Muscle of back (tissue), 11 donors: ENCODE data around the gene GCDH. TPM values are rescaled to one million over a fixed set of nuclear protein-coding genes. Genes with fewer than 3 reads are reported as not detected.
"Not testable (repeated sequence)": the region's sequence is repeated elsewhere in the genome, so short reads cannot be mapped to it uniquely, and the experiment has no call there.

Experiments
- DNase-seq, 3 donors: peaks; one replicate each; pipeline versions ENCODE4 v3.0.0 to v3.0.0-alpha.2; 2013
- polyA plus RNA-seq, 10 donors: library from polyadenylated mRNA; unstranded; fragments of 120-200 nt; gene quantifications; one replicate each; pipeline ENCODE4 v1.2.1, GENCODE V29; 2013; ENCODE audit not compliant: insufficient read length in 10 of 10

GCDH gene
- polyA plus RNA-seq, 10 donors, result 19.1 to 33.2 (median 27.2) TPM

- no peak for DNase-seq
These were observed 19.3 kb upstream of the GCDH start for GRCh38 chr19:12871681-12872080.

DNA sequence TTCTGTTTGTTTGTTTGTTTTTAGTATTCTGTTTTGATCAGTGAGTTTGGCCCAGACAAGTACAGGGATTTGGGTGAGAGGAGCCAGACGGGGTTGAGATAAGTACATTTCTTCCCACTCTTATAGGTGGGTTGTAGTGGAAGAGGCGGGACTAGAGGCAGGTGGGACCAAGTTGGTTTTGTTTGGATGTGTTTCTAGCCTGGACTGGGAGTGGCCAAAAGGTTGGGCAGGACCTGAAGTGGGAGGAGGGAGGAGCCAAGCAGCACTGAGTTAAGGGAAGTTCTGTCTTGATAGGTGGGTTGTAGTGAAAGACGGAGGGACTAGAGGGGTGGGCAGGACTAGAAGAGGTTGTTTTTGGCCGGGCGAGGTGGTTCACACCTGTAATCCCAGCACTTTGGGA, 18.7 kb upstream of the GCDH start:
- no peak for DNase-seq

DNA sequence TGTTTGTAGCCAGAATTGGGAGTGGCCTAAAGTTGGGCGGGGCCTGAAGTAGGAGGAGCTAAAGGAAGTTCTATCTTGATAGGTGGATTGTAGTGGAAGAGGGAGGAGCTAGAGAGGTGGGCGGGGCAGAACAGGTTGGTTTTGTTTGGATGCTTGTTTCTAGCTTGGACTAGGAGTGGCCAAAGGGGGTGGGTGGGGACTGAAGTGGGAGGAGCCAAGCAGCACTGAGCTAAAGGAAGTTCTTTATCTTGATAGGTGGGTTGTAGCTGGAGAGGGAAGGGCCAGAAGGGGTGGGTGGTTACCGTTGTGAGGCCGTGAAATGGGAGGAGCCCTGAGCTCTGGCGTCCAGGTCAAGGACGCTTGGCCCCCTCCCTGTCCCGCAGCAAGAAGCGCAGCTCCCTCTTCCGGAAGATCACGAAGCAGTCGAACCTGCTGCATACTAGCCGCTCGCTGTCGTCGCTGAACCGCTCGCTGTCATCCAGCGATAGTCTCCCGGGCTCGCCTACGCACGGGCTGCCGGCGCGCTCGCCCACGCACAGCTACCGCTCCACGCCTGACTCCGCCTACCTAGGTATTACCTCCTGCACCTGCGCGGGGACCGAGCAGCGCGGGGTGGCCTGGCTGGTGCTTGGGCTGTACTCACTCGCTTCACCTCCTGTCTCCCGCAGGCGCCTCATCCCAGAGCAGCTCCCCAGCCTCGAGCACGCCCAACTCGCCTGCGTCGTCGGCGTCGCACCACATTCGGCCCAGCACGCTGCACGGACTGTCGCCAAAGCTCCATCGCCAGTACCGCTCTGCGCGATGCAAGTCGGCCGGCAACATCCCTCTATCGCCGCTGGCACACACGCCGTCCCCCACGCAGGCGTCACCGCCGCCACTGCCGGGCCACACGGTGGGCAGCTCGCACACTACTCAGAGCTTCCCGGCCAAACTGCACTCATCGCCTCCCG, 17.7 kb upstream of the GCDH start:
- DNase-seq, result peak in 2 of 3 donors; percentile 22 to 44

- DNase-seq, result no peak
These were observed 16.8 kb upstream of the GCDH start for GRCh38 chr19:12873891-12874745.

GRCh38 chr19:12875086-12875485, 15.9 kb upstream of the GCDH start:
- no peak for DNase-seq

- DNase-seq, result no peak
These were observed 10.3 kb upstream of the GCDH start for GRCh38 chr19:12880551-12881171.

DNA sequence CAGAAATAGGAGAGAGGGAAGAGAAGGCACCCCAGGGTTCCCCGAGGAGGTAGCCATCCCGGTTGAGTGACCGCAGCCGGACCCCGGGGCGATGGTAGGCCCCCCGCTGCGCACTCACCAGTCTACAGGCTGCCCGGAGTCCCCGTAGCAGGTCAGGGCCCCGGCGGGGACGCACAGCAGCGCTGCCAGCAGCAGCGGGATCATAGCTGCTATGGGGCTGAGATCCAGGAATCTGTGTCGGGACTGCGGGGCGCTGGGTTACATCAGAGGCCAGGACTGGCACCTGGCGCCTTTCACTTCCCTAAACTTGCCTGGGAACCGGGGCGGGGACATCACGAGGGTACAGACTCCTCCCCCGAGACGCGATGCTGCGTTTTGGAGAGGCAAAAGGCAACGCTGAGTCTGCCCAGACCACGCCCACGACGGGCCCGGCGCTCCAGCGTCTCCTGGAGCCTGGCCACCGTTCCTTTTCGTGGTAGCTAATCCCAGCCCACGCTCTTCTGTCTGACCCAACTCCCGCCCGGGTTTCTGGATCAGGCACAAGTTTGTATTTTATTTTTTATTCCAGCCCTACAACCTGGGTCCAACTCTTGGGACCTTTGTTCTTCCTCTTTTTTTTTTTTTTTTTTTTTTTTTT, 9.7 kb upstream of the GCDH start, which contains the start of gene DNASE2:
DNASE2 (minus strand) TSS at position 278 of the 637 bp plus-strand sequence; CDS start at position 204, 74 bp downstream.
- peak; percentile 89 to 94 (median 92) for DNase-seq

GRCh38 chr19:12882589-12882988, 8.4 kb upstream of the GCDH start:
- DNase-seq, result no peak

DNA sequence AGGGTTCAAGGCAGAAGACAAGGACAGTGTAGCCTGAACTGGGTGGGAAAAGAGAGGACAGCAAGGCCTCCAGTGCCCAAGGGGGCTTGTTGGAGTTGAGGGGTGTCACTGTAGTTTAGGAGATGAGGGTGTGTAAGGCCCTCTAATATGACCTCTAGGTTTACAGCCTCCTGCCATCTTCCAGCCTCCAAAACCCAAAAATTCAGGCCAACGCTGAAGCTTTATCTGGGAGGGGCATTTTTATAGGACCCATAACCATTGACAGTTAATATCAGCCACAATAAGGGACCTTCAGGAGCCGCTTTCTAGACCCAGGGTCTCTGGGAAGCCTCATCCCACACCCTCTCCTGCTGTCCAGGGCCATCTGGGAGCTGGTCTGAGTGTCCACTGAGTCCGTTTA, 6.8 kb upstream of the GCDH start:
- DNase-seq, result no peak

- no peak for DNase-seq
These were observed 6.4 kb upstream of the GCDH start for GRCh38 chr19:12884627-12884925.

DNA sequence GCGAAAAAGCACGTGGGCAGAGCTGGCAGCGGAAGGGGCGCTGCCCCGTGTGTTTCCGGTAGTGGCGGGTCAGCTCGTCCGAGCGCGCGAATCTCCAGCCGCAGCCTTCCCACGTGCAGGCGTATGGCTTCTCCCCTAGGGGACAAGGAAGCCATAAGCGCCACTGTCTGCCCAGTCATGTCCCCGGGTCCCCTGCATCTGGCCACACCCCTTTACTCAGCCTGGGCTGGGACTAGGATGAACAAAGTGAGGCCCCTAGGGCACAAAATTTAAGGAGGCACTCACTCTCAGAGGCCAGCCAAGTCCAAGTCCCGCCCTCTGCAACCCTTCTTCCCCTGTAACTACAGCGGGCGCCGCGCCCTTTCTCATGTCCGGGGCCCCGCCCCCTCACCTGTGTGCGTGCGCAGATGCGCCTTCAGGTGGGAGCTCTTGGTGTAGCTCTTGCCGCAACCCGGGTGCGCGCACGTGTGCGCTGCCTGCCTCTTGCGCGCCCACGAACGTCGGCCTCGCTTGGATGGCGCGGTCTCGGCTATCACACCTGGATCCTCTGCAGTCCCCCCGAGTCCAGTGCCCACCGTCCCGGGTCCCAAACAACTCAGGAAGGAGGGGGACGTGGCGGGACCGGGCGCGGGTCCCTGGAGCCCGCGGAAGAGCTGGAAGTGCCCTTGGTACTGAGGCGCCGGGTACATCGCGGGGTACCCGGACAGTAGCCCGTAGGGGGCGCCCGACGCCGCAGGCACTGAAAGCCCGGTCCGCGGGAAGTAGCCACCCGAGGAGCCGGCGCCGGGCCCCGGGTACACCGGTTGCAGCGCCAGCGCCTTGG, 5.8 kb upstream of the GCDH start:
- peak in 2 of 3 donors; percentile 54 to 63 for DNase-seq

DNA sequence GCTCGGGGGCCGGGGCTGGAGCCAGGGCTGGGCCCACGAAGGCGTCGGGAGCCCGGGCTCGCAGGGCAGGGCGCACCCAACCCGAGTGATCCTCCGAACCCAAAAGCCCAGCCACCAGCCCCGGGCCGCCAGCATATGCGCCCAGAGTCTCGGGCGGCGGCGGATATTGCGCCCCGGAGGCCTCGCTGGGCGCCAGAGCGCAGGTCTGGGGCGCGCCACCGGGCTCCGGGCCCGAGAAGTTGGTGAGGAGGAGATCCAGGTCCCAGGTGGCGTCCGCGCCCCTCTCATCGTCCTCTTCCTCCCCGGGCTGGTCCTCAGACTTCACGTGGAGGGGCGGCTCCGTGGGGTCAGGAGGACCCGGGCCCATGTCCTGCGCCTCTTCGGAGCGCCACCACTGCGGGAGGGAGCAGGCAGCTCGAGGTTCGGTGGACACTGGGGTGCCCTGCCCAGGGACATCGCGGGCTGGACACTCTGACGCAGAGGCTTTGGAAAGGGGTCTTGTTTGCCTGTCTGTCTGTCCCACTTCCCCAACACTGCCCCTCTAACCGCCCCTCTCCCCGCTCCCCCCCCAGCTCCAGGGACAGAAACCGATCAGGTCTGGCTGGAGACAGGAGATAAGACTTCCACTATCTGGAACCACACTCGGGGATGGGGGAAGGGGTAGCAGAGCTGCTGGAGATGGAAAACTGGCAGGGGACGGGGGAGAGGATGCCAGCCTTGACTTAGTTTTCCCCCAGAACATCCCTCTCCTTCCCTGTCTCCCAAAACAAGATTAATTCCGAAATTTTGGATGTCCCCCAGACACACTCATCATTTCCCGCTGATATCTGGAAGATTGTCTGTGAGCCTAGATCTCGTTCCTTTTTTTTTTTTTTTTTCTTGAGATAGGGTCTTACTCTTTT, 5.0 kb upstream of the GCDH start:
- no peak for DNase-seq

DNA sequence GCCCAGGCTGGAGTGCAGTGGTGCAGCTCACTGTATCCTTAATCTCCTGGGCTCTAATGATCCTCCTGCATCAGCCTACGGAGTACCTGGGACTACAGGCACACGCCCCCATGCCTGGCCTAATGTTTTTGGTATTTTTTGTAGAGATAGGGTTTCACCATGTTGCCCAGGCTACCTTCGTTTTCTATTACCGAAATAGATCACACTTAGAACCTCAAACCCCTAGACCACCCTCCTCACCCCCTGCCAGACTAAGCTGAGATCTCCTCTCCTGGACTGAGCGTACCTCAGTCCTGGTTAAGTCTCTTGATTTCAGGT, 4.3 kb upstream of the GCDH start:
- no peak for DNase-seq

GRCh38 chr19:12886969-12887747, 3.8 kb upstream of the GCDH start, which contains the start of gene KLF1:
KLF1 (minus strand) TSS chr19:12887201; CDS start chr19:12887140, 61 bp downstream.
- no peak for DNase-seq

GRCh38 chr19:12888006-12888603, 2.9 kb upstream of the GCDH start:
- no peak for DNase-seq

- DNase-seq, result not testable (repeated sequence)
These were observed 617 bp upstream of the GCDH start for GRCh38 chr19:12890299-12890786.

- DNase-seq, result no peak
These were observed 627 bp downstream of the GCDH start for GRCh38 chr19:12891553-12892021.

DNA sequence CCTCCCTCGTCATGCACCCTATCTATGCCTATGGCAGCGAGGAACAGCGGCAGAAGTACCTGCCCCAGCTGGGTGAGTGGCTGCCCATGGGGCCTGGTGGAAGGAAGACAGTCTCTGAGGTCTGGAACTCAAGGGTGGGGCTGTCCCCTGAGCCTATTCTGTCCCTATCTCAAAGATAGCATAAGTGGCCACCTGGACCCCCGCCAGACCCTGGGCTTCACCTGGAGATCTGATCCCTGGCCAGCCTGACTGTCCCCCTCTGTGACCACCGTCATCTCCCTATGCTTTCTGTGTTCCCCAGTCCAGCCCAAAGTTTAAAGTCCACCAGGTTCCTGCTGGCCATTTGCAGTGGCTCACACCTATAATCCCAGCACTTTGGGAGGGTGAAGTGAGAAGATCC, 2.6 kb downstream of the GCDH start:
- no peak for DNase-seq
